Activated T-cell treated with anti-CD3 and anti-CD28 coated beads for 48 hours (primary cell): ENCODE data around the gene AHCTF1.
"Not testable (repeated sequence)": the region's sequence is repeated elsewhere in the genome, so short reads cannot be mapped to it uniquely, and the experiment has no call there.

Source experiments
- DNase-seq: peaks from one replicate; pipeline ENCODE4 v3.0.0-alpha.2; 2020; ENCODE audit warnings: low read depth

Gene AHCTF1

DNA sequence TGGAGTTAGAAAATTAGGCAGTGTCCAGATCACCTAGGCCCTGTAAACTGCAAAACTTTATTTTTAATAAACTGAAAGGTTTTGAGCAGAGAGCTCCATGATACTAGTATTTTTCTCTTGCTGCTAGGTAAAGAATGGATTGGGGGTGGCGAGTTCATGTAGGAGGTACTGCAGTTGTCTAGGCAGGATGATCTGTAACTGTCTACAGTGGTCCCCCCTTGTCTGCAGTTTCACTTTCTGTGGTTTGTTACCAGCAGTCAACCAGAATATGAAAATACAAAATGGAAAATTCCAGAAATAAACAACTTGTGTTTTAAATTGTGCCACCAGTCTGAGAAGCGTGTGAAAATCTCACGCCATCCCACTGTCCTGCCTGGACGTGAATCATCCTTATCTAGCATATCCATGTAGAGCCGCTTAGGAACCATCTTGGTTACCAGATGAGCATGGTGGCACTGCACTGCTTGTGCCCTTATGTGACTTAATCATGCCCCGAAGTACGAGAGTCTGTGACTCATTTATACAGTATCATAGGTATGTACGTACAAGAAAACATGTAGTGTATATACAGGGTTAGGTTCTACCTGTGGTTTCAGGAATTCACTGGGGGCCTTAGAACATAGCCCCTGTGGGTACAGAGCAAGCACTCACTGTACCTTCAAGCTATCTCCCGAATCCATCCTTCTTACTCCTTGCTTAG, 94.2 kb downstream of the AHCTF1 start:
- DNase-seq, result no peak

DNA sequence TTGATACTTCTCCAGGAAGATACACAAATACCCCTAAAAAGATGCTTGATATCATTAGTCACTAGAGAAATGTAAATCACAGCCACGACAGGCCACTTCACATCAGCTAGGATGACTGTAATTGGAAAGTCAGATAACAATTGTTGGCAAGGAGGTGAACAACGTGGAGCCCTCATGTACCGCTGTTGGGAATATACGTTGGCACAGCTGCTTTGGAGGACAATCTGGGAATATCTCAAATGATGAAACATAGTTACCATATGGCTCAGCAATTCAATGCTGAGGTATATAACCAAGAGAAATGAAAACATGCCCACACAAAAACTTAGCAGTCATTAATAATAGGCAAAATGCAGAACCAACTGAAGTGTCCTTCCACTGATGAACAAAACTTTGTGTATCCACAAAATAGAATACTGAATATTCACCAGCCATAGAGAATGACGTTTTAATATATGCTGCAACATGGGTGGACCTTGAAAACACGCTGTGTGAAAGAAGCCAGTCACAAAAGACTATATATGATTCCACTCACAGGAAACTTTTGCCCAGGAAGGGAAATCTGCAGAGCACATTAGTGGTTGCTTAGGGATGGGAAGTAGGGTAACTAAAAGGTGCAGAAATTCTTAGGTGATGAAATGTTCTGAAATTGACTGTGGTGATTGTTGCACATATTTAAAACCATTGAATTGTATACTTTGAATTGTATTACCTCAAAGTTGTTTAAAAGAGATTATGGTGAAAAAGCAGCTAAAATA, 95.4 kb downstream of the AHCTF1 start:
- DNase-seq, result no peak

DNA sequence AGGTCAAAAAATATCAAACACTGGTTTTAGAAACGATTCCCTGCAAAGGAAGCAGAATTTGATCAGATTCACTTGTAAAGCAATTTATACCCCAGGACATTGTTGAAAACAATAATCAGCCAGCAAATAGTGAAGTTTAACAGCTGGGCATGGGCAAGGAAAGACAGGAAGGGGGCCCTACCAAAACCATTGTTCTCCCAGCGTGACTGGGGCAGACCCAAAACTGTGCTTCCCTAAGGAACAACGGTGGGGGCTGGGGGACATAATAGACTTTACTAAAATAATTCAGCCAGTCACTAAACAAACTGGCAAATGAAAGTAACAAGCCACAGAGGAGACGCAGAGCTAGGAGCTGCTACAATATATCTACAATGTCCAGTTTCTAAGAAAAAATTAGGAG, 100.2 kb downstream of the AHCTF1 start:
- no peak for DNase-seq

DNA sequence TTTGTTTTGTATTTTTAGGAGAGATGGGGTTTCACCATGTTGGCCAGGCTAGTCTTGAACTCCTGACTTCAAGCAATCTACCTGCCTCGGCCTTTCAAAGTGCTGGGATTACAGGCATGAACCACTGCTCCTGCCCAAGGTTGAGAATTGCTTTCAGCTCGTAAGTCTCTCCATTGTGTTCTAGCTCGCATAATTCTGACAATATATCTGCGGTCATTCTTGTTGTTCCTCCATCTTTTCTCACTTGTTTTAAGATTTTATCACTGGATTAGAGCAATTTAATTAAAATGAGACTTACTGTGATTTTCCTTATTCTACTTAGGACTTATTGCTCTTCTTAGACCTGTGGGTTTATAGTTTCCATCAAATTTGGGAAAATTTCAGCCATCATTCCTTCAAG, 102.9 kb downstream of the AHCTF1 start:
- DNase-seq, result no peak

DNA sequence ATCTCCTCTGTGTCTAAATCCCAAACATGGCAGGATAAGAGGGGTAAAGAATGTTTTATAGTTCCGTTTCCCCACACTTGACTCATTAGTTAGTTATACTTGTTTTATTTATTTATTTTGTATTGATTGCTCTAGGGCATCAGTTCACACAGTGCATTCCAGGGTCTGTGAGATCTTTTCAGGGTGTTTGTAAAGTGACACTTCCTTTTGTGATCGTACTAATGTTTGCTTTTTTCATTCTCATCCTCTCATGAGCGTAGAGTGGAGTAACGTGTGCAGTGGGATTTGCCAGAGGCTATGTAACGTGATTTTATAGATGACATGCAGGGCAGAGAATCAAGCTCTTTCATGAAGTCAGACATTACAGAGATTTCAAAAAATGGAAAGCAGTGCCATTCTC, 104.4 kb downstream of the AHCTF1 start:
- no peak for DNase-seq

- no peak for DNase-seq
Observed at GRCh38 chr1:246825557-246826175, 106.1 kb downstream of the AHCTF1 start.

DNA sequence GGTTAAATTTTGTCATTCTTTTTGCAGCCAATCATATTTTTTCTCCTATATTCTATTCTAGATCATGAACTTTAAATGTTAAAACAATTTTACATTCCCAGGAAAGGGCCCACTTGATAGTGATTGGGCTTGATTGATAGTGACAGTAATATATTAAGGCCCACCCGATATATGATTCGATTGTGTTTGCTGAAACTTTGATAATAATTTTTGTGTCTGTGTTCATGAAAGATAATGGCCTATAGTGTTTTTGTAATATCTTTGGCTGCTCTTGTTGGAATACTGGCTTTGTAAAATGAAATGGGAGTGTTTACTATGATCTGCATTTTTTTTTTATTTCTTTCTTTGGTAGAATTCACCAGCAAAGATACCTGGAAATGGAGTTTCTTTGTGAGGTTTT, 107.2 kb downstream of the AHCTF1 start:
- DNase-seq, result no peak

- DNase-seq, result not testable (repeated sequence)
Observed at GRCh38 chr1:246822154-246822553, 109.6 kb downstream of the AHCTF1 start.

DNA sequence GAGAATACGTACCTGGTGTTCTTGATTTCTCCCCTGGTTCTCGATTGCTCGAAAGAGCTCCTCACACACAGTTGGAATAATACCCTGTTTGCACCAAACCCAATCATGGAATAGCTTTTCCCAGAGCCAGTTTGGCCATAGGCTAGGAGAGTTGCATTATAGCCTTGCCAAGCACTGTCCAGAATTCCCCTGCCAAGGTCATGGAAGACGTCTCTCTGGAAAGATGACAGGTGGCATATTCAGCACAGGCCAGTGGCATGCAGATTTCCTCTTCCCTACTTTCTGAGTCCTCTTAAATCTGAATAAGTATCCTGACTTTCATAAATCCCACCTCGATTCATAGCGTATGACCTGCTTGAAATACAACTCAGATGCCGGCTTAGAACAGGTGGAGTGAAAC, 111.1 kb downstream of the AHCTF1 start:
- DNase-seq, result no peak

DNA sequence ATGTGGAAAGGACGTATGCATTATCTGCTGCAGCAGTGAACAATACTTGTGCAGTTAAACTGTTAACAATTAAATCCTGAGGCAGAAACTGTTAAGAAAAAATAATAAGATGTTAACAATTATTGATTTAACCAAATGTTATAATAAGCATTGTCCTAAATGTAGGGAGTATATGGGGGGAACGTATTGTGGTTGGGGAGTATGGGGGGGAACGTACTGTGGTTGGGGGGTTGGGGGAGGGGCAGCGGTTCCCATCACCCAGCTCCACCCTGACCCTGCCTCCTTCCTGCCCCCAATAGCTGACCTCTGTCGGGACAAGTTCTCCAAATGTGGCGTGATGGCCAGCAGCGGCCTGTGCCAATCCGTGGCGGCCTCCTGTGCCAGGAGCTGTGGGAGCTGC, 114.0 kb downstream of the AHCTF1 start:
- not testable (repeated sequence) for DNase-seq

DNA sequence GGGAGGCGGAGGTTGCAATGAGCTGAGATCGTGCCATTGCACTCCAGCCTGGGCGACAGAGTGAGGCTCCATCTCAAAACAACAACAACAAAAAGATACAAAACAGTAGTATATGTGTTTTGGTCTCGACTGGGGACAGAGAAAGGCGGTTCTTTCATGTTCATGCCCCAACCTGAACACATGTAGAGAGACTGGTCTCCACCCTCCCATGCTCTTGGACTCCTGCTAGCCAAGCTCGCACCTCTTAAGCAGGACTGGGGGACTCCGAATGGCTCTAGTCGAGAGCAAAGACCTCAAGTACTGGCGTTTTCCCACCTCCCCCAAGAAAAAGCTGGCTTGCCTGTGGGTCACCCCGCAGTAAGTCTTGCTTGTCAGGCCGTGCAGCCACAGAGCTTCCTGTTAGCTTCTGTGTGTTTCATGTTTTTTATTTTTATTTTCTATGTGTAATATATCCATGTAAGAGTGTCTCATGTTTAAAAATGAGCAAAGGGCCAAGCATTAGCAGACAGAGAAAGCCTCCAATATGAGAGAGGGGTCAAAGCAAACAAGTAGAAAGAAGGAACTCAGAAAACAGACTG, 116.0 kb downstream of the AHCTF1 start:
- no peak for DNase-seq

GRCh38 chr1:246814890-246815289, 116.9 kb downstream of the AHCTF1 start:
- no peak for DNase-seq

- not testable (repeated sequence) for DNase-seq
Observed at GRCh38 chr1:246813325-246813724, 118.4 kb downstream of the AHCTF1 start.

DNA sequence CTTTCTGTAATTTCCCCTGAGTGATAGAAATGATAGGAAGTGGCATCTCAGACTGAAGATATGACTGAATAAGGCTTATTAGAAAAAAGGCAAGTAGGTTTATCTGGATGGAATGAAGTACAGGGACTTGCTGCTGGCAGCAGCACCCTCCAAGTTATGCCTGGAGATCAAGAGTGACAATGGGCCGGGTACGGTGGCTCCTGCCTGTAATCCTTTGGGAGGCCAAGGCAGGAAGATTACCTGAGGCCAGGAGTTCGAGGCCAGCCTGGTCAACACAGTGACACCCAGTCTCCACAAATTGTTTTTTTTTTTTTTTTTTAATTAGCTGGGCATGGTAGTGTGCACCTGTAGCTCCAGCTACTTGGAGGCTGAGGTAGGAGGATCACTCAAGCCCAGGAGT, 119.8 kb downstream of the AHCTF1 start:
- no peak for DNase-seq

DNA sequence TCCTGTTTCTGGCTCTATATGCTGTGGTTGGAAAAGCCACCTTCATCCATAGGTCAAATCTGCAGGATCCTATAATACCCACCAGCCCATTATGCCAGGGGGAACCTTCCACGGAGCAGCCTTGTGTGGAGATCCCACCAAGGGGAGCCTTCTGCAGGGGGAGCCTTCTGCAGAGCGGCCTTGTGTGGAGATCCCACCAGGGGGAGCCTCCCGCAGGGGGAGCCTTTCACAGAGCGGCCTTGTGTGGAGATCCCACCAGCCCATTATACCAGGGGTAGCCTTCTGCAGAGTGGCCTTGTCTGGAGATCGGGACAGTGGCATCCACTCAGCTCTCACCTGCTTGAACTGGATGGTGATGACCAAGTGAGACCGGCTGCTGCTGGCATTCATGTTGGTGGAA, 122.3 kb downstream of the AHCTF1 start:
- no peak for DNase-seq

GRCh38 chr1:246805135-246805716, 126.5 kb downstream of the AHCTF1 start:
- DNase-seq, result no peak

GRCh38 chr1:246803883-246804282, 127.9 kb downstream of the AHCTF1 start:
- no peak for DNase-seq

DNA sequence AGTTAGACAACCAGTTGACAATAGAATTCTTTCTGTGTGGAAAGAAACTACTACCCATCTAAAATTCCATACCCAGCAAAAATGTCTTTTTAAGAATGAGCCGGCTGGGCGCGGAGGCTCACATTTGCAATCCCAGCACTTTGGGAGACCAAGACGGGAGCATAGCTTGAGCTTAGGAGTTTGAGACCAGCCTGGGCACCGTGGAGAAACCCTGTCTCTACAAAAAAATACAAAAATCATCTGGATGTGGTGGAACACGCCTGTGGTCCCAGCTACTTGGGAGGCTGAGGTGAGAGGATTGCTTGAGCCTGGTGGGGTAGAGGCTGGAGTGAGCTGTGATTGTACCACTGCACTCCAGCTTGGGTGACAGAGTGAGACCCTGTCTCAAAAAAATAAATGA, 128.4 kb downstream of the AHCTF1 start:
- DNase-seq, result no peak

- DNase-seq, result no peak
Observed at GRCh38 chr1:246801241-246802020, 130.3 kb downstream of the AHCTF1 start.

DNA sequence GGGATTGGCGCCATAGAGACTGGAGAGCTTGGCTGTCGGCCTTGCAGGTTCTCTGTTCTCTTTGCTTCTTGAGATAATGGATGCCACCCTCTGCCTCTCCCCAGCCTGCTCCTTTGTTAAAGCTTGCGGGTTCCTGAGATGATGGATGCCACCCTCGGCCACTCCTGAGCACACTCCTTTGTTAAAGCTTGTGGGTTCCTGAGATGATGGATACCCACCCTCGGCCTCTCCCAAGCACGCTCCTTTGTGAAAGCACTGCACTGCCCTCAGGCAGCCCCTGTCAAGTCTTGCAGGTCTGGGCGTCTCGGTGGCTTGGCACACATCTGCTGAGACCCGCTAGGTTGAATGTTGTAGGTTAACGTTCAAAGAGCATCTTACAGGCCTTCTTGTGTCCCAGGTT, 131.0 kb downstream of the AHCTF1 start:
- no peak for DNase-seq

GRCh38 chr1:246800356-246800755, 131.4 kb downstream of the AHCTF1 start:
- no peak for DNase-seq
